K562 (cell line): ENCODE data around the gene NEU1. TPM values are rescaled to one million over a fixed set of nuclear protein-coding genes. Genes with fewer than 3 reads are reported as not detected.
A peak's percentile ranks its signal among the peaks of the same experiment; 100 is the strongest.

ENCODE experiments used
- ATAC-seq: fragments of 200-7000 bp; cut with Tn5 transposase; 3 replicates; pipeline ENCODE4 v1.9.1; 2020; ENCODE audit warnings: moderate library complexity
- BruUV-seq: library from RNA; stranded (reverse); fragments of 400-500 nt; replicated peaks from 2 replicates; lab custom pipeline; 2021; lab: Mats Ljungman, UMichigan
- CTCF ChIA-PET: fragments of 300-600 bp; formaldehyde crosslinking; extraction: SDS; loops from one replicate; lab custom pipeline; 2021; ENCODE audit warnings: low intra/inter-chr PET ratio; lab: Yijun Ruan, JAX
- POLR2A ChIA-PET: fragments of 300-600, 350-650 bp; sonication (Branson Sonifier 250); formaldehyde crosslinking; extraction: SDS; loops from one replicate; lab custom pipeline; 2021; ENCODE audit warnings: antibody characterized with exemption, inconsistent platforms; lab: Yijun Ruan, JAX
- DNase-seq, 4 experiments: peaks; one replicate each; pipeline versions ENCODE4 v3.0.0 to v3.0.0-alpha.2; 2011 to 2018; ENCODE audit warnings: low spot score in 3 of 4, mixed read lengths in 3 of 4; ENCODE audit errors: extremely low read depth in 1 of 4
- FAIRE-seq: peaks from 2 replicates; lab custom pipeline; 2011; peaks lifted over from hg19 to GRCh38; lab: Jason Lieb, UNC
- H2AFZ ChIP-seq: 2 replicates; pipeline ENCODE4 v1.6.0; 2011; ENCODE audit warnings: low read depth, low read length, control low read depth, inconsistent platforms
- H3K27ac ChIP-seq: fragments of 200-600 bp; 3 replicates; pipeline ENCODE4 v1.8.0; 2011; ENCODE audit warnings: low read depth, mild to moderate bottlenecking, control low read depth, inconsistent platforms, low read length, moderate library complexity, mixed read lengths; ENCODE audit errors: extremely low read depth
- H3K27me3 ChIP-seq, 2 experiments: fragments of 300-600 bp in 1 of 2; 2 replicates in 1 of 2; 3 replicates in 1 of 2; pipeline versions ENCODE4 v1.6.0 to v1.8.0; 2011; ENCODE audit warnings: inconsistent platforms in 2 of 2, low read length in 2 of 2, mild to moderate bottlenecking in 1 of 2, mixed read lengths in 1 of 2, moderate library complexity in 1 of 2; ENCODE audit not compliant: control insufficient read depth in 2 of 2, insufficient read depth in 2 of 2
- H3K36me3 ChIP-seq: fragments of 300-600 bp; 3 replicates; pipeline ENCODE4 v1.8.0; 2011; ENCODE audit warnings: mild to moderate bottlenecking, low read length, inconsistent platforms; ENCODE audit not compliant: control insufficient read depth, insufficient read depth
- H3K4me1 ChIP-seq, 2 experiments: fragments of 200-600 bp in 1 of 2; replicated peaks in 1 of 2; 2 replicates in 1 of 2; 3 replicates in 1 of 2; pipeline versions ENCODE4 v1.5.1 to v1.8.0; 2011; ENCODE audit warnings: inconsistent platforms in 2 of 2, low read length in 2 of 2, mild to moderate bottlenecking in 1 of 2, mixed read lengths in 1 of 2, moderate library complexity in 1 of 2; ENCODE audit not compliant: control insufficient read depth in 2 of 2, insufficient read depth in 2 of 2
- H3K4me2 ChIP-seq: 2 replicates; pipeline ENCODE4 v1.6.1; 2011; ENCODE audit warnings: low read length, control low read depth, inconsistent platforms, mixed read lengths; ENCODE audit not compliant: insufficient read depth
- H3K4me3 ChIP-seq: fragments of 200-600 bp; sonication (generic), shearing (Covaris generic); 2 replicates; pipeline ENCODE4 v1.5.1; 2016; ENCODE audit warnings: control low read depth, inconsistent platforms
- H3K79me2 ChIP-seq: fragments of 200-600 bp; 3 replicates; pipeline ENCODE4 v1.8.0; 2011; ENCODE audit warnings: low read length, inconsistent platforms; ENCODE audit not compliant: control insufficient read depth, insufficient read depth
- H3K9ac ChIP-seq, 2 experiments: 2 replicates each; pipeline versions ENCODE4 v1.6.0 to v1.6.1; 2011; ENCODE audit warnings: low read depth in 2 of 2, low read length in 2 of 2, control low read depth in 1 of 2, inconsistent platforms in 1 of 2, mild to moderate bottlenecking in 1 of 2, mixed read lengths in 1 of 2; ENCODE audit not compliant: insufficient read depth in 1 of 2
- H3K9me1 ChIP-seq: one replicate; pipeline ENCODE4 v1.6.0; 2011; ENCODE audit warnings: inconsistent platforms, mild to moderate bottlenecking, low read length, moderate library complexity; ENCODE audit not compliant: control insufficient read depth, insufficient read depth
- H3K9me3 ChIP-seq: replicated peaks from 2 replicates; pipeline ENCODE4 v1.5.1; 2011; ENCODE audit warnings: low read depth, low read length, inconsistent platforms; ENCODE audit not compliant: control insufficient read depth, insufficient read depth
- H4K20me1 ChIP-seq: replicated peaks from 2 replicates; pipeline ENCODE4 v1.6.1; 2011; ENCODE audit warnings: low read length, inconsistent platforms, mixed read lengths; ENCODE audit not compliant: control insufficient read depth, insufficient read depth
- BRCA1 ChIP-seq, 2 experiments: fragments of 450-650 bp in 1 of 2; sonication (generic) in 1 of 2; formaldehyde crosslinking in 1 of 2; IDR thresholded peaks; 2 replicates each; pipeline versions ENCODE4 v1.5.0 to v1.6.1; 2017 to 2020; ENCODE audit warnings: mild to moderate bottlenecking in 1 of 2, missing genetic modification reagents in 1 of 2
- E2F6 ChIP-seq, 2 experiments: IDR thresholded peaks; 2 replicates each; pipeline ENCODE4 v1.6.1; 2011; ENCODE audit warnings: borderline replicate concordance in 1 of 2, control low read depth in 1 of 2, low read depth in 1 of 2, low read length in 1 of 2, mild to moderate bottlenecking in 1 of 2, mixed read lengths in 1 of 2, moderate library complexity in 1 of 2; ENCODE audit not compliant: insufficient read depth in 1 of 2, insufficient read length in 1 of 2, poor library complexity in 1 of 2, severe bottlenecking in 1 of 2; ENCODE audit errors: extremely low read depth in 1 of 2
- FIP1L1 ChIP-seq: fragments of 200-400 bp; formaldehyde crosslinking; IDR thresholded peaks from 2 replicates; pipeline ENCODE4 v1.6.1; 2018; ENCODE audit warnings: mild to moderate bottlenecking, low read depth, low read length; ENCODE audit not compliant: poor library complexity, severe bottlenecking
- MBD2 ChIP-seq: sonication (generic); IDR thresholded peaks from 2 replicates; pipeline ENCODE4 v1.6.1; 2016; ENCODE audit warnings: low read depth, borderline replicate concordance
- ZNF175 ChIP-seq: fragments of 200-800 bp; sonication (Bioruptor generic); IDR thresholded peaks from 2 replicates; pipeline ENCODE4 v1.6.1; 2016; ENCODE audit warnings: low read depth, mild to moderate bottlenecking, missing genetic modification characterization, missing compliant biosample characterization
- ZNF699 ChIP-seq: fragments of 250-450 bp; sonication (Bioruptor Pico); IDR thresholded peaks from 2 replicates; pipeline ENCODE4 v1.8.0; 2021; ENCODE audit warnings: mild to moderate bottlenecking, moderate library complexity; ENCODE audit not compliant: insufficient replicate concordance
- ZNF780A ChIP-seq: fragments of 250-450 bp; sonication (Bioruptor Pico); IDR thresholded peaks from 2 replicates; pipeline ENCODE4 v1.5.0; 2021; ENCODE audit warnings: mild to moderate bottlenecking
- WGBS: fragments of 100-300 bp; shearing (Covaris generic); methylation state at CpG from one replicate; pipeline ENCODE4 v1.1.6; 2016; ENCODE audit warnings: low coverage, mixed read lengths; ENCODE audit not compliant: insufficient coverage; ENCODE audit errors: missing lambda C conversion rate; 5-methylcytosine and 5-hydroxymethylcytosine counted together
- in situ Hi-C: fragments of 300-500 bp; cut with MboI; formaldehyde crosslinking; loops from 4 replicates; pipeline ENCODE4 v1.15.0; 2018; ENCODE audit warnings: inconsistent platforms, mixed read lengths
- intact Hi-C: fragments of 100-400 bp; cut with micrococcal nuclease; formaldehyde crosslinking; loops from 2 replicates; pipeline ENCODE4 v1.14.2; 2022
- polyA plus RNA-seq, 8 experiments: library from polyadenylated mRNA; depleted of rRNA in 4 of 8; stranded (reverse) in 5 of 8; unstranded in 3 of 8; fragments of >200 nt; fragmentation: Nextera tagmentation in 2 of 8; fragmentation: Illumina TruSeq in 1 of 8; extraction: Ambion mirVana in 2 of 8; extraction: Trizol in 1 of 8; gene quantifications; 2 replicates each; pipeline versions ENCODE4 v1.2.1 to v1.2.3, GENCODE V29; 2011 to 2014; ENCODE audit warnings: inconsistent platforms in 1 of 8, missing spikeins in 1 of 8
- total RNA-seq, 7 experiments: library from RNA; depleted of rRNA in 6 of 7; stranded (reverse); fragments of >200 nt in 6 of 7; fragmentation: Illumina TruSeq in 2 of 7; extraction: Trizol in 2 of 7; gene quantifications; 2 replicates each; pipeline versions ENCODE4 v1.2.1 to v1.2.3, GENCODE V29; 2011 to 2021; ENCODE audit warnings: low replicate concordance in 1 of 7
- TF ChIP-seq, protein P1 (sequence below), 2 experiments: fragments of 150-350 bp in 1 of 2; IDR thresholded peaks; 2 replicates each; pipeline ENCODE4 v1.6.1; 2012 to 2016; ENCODE audit warnings: low read depth in 2 of 2, low read length in 2 of 2, mild to moderate bottlenecking in 1 of 2, moderate library complexity in 1 of 2

Gene NEU1
- total and polyA plus RNA-seq, 9 of the 15 experiments (the other 6 are each of a cell fraction or from before 2014, with no cell fraction given), result 14.8 to 67.8 (median 51.0) TPM

- Histone ChIP-seq H3K4me3 (no peak overlapping the region), H2AFZ (no peak overlapping the region), H4K20me1 (peaks cover 3% of the 10 kb centered on the region; the same call in 1 of the 2 replicates), H3K4me2 (no peak overlapping the region), H3K36me3 (peaks cover 25% of the 10 kb centered on the region; the same call in 1 of the 3 replicates), H3K9me3 (no peaks in the 10 kb centered on the region), H3K9ac (peak overlapping the region in 1 of 2 experiments; percentile 86; a peak in 2 of 4 replicates), H3K27ac (peak overlapping the region; percentile 29; the same call in 1 of the 3 replicates), H3K27me3 (no peaks in the 10 kb centered on the region), H3K9me1 (no peaks in the 10 kb centered on the region), H3K79me2 (peaks cover 49% of the 10 kb centered on the region), H3K4me1 (peaks cover 34 to 43% of the 10 kb centered on the region in 2 experiments; a peak in 4 of 5 replicates)
- ChIA-PET POLR2A (interaction anchor here (0.6 to 1.5 kb wide), 2 partner anchors 11 to 146 kb away, joined by 3 to 4 read pairs; no protein-coding TSS in a partner anchor), CTCF (no interaction called here)
- intact Hi-C loops (loop anchor here (5.0 to 10.0 kb wide), 3 partner anchors 47 to 295 kb away; partner anchors contain the start of genes CFB, GPSM3 and PBX2), in situ Hi-C loops (no loop called here)
- FAIRE-seq (no peak), DNase-seq (no peak), ATAC-seq (no peak)
- WGBS, result 73% methylated on average over 28 of the region's 49 CpGs
- BruUV-seq, result no TSS peak
- TF ChIP-seq ZNF175 (CRISPR knock-in tag) (no peak), ZNF780A (CRISPR knock-in tag) (no peak), FIP1L1 (peak; percentile 43), MBD2 (0 out of 2 replicates have a peak, but pooled peaks have one; percentile 7), BRCA1 (IDR thresholded peaks at IDR 0.05) (no peak), BRCA1 (CRISPR knock-in tag; IDR thresholded peaks at IDR 0.05) (0 out of 2 replicates have a peak, but pooled peaks have one; percentile 50), E2F6 (IDR thresholded peaks at IDR 0.05; ENCODE audit: borderline replicate concordance in 1 of 2, extremely low read depth in 1 of 2, insufficient read depth in 1 of 2, insufficient read length in 1 of 2, low read depth in 1 of 2, low read length in 1 of 2, poor library complexity in 1 of 2, severe bottlenecking in 1 of 2) (peak in 1 of 2 experiments; percentile 20), ZNF699 (CRISPR knock-in tag) (no peak)
- TF ChIP-seq, protein P1, sequence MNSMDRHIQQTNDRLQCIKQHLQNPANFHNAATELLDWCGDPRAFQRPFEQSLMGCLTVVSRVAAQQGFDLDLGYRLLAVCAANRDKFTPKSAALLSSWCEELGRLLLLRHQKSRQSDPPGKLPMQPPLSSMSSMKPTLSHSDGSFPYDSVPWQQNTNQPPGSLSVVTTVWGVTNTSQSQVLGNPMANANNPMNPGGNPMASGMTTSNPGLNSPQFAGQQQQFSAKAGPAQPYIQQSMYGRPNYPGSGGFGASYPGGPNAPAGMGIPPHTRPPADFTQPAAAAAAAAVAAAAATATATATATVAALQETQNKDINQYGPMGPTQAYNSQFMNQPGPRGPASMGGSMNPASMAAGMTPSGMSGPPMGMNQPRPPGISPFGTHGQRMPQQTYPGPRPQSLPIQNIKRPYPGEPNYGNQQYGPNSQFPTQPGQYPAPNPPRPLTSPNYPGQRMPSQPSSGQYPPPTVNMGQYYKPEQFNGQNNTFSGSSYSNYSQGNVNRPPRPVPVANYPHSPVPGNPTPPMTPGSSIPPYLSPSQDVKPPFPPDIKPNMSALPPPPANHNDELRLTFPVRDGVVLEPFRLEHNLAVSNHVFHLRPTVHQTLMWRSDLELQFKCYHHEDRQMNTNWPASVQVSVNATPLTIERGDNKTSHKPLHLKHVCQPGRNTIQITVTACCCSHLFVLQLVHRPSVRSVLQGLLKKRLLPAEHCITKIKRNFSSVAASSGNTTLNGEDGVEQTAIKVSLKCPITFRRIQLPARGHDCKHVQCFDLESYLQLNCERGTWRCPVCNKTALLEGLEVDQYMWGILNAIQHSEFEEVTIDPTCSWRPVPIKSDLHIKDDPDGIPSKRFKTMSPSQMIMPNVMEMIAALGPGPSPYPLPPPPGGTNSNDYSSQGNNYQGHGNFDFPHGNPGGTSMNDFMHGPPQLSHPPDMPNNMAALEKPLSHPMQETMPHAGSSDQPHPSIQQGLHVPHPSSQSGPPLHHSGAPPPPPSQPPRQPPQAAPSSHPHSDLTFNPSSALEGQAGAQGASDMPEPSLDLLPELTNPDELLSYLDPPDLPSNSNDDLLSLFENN (IDR thresholded peaks at IDR 0.05; ENCODE audit: low read depth in 2 of 2, low read length in 2 of 2), result no peak
Observed at GRCh38 chr6:31899882-31900722, 37.5 kb upstream of the NEU1 start.
